HAP-1 (cell line): ENCODE data around the gene UTS2B.
"Not testable (repeated sequence)": the region's sequence is repeated elsewhere in the genome, so short reads cannot be mapped to it uniquely, and the experiment has no call there.

Source experiments
- DNase-seq, 2 experiments: peaks; one replicate each; pipeline ENCODE4 v3.0.0-alpha.2; 2016 to 2020; ENCODE audit warnings: low spot score in 2 of 2
- H3K27me3 ChIP-seq: fragments of 250-450 bp; sonication (Bioruptor Pico); 2 replicates; pipeline ENCODE4 v1.5.1; 2020; ENCODE audit warnings: low read depth, mild to moderate bottlenecking, moderate library complexity
- H3K36me3 ChIP-seq: fragments of 250-450 bp; sonication (Bioruptor Pico); replicated peaks from 2 replicates; pipeline ENCODE4 v1.5.1; 2020; ENCODE audit warnings: mild to moderate bottlenecking
- H3K4me1 ChIP-seq: fragments of 250-450 bp; sonication (Bioruptor Pico); 2 replicates; pipeline ENCODE4 v1.5.1; 2020; ENCODE audit warnings: mild to moderate bottlenecking
- H3K4me3 ChIP-seq: fragments of 250-450 bp; sonication (Bioruptor Pico); 2 replicates; pipeline ENCODE4 v1.5.1; 2020; ENCODE audit warnings: mild to moderate bottlenecking, moderate library complexity
- H3K9me3 ChIP-seq: fragments of 250-450 bp; sonication (Bioruptor Pico); 2 replicates; pipeline ENCODE4 v1.5.1; 2020; ENCODE audit warnings: mild to moderate bottlenecking, moderate library complexity
- in situ Hi-C: fragments of 300-500 bp; cut with MboI; formaldehyde crosslinking; loops from 3 replicates; pipeline ENCODE4 v1.14.3; 2020; ENCODE audit warnings: low sequenced_read_pairs, inconsistent platforms, mixed read lengths

UTS2B gene

GRCh38 chr3:191263850-191264249, 66.5 kb downstream of the UTS2B start:
- peaks cover 51% of the 10 kb centered on the region for H3K4me1 ChIP-seq
- DNase-seq = no peak
- no peaks in the 10 kb centered on the region for H3K27me3 ChIP-seq
- H3K36me3 ChIP-seq = no peaks in the 10 kb centered on the region
- no peaks in the 10 kb centered on the region for H3K9me3 ChIP-seq
- H3K4me3 ChIP-seq = no peak overlapping the region
- in situ Hi-C loops = no loop called here

- DNase-seq = no peak
- Histone ChIP-seq H3K4me3 (no peak overlapping the region), H3K9me3 (no peaks in the 10 kb centered on the region), H3K4me1 (peaks cover 55% of the 10 kb centered on the region), H3K27me3 (no peaks in the 10 kb centered on the region), H3K36me3 (no peaks in the 10 kb centered on the region)
- in situ Hi-C loops = no loop called here
These were observed 67.0 kb downstream of the UTS2B start for GRCh38 chr3:191263365-191263764.

- Histone ChIP-seq H3K4me3 (no peak overlapping the region), H3K9me3 (no peaks in the 10 kb centered on the region), H3K27me3 (no peaks in the 10 kb centered on the region), H3K36me3 (no peaks in the 10 kb centered on the region), H3K4me1 (peaks cover 63% of the 10 kb centered on the region)
- no peak for DNase-seq
- in situ Hi-C loops = no loop called here
These were observed 67.7 kb downstream of the UTS2B start for GRCh38 chr3:191262650-191263049.

- DNase-seq = peak in 1 of 2 experiments; percentile 70
- H3K36me3 ChIP-seq = no peaks in the 10 kb centered on the region
- in situ Hi-C loops = no loop called here
- no peak overlapping the region for H3K4me3 ChIP-seq
- peaks cover 64% of the 10 kb centered on the region for H3K4me1 ChIP-seq
- H3K9me3 ChIP-seq = no peaks in the 10 kb centered on the region
- no peaks in the 10 kb centered on the region for H3K27me3 ChIP-seq
These were observed 69.1 kb downstream of the UTS2B start for GRCh38 chr3:191261304-191261638.

GRCh38 chr3:191260431-191261303, 69.7 kb downstream of the UTS2B start:
- Histone ChIP-seq H3K4me3 (no peak overlapping the region), H3K36me3 (no peaks in the 10 kb centered on the region), H3K27me3 (no peaks in the 10 kb centered on the region), H3K9me3 (no peaks in the 10 kb centered on the region), H3K4me1 (peaks cover 64% of the 10 kb centered on the region)
- peak in 1 of 2 experiments; percentile 51 for DNase-seq
- in situ Hi-C loops = no loop called here

GRCh38 chr3:191259486-191259885, 70.8 kb downstream of the UTS2B start:
- H3K36me3 ChIP-seq = no peaks in the 10 kb centered on the region
- H3K27me3 ChIP-seq = no peaks in the 10 kb centered on the region
- in situ Hi-C loops = no loop called here
- H3K9me3 ChIP-seq = no peaks in the 10 kb centered on the region
- H3K4me3 ChIP-seq = no peak overlapping the region
- no peak for DNase-seq
- peaks cover 61% of the 10 kb centered on the region for H3K4me1 ChIP-seq

- Histone ChIP-seq H3K4me3 (no peak overlapping the region), H3K27me3 (no peaks in the 10 kb centered on the region), H3K4me1 (peaks cover 55% of the 10 kb centered on the region), H3K9me3 (no peaks in the 10 kb centered on the region), H3K36me3 (no peaks in the 10 kb centered on the region)
- DNase-seq = no peak
- in situ Hi-C loops = no loop called here
These were observed 73.0 kb downstream of the UTS2B start for GRCh38 chr3:191257286-191257685.

- Histone ChIP-seq H3K36me3 (no peaks in the 10 kb centered on the region), H3K4me3 (no peak overlapping the region), H3K27me3 (no peaks in the 10 kb centered on the region), H3K4me1 (peaks cover 53% of the 10 kb centered on the region), H3K9me3 (no peaks in the 10 kb centered on the region)
- in situ Hi-C loops = no loop called here
- no peak for DNase-seq
These were observed 73.9 kb downstream of the UTS2B start for GRCh38 chr3:191256405-191256804.

GRCh38 chr3:191255156-191255555, 75.2 kb downstream of the UTS2B start:
- DNase-seq = no peak
- no peaks in the 10 kb centered on the region for H3K27me3 ChIP-seq
- no peak overlapping the region for H3K4me3 ChIP-seq
- in situ Hi-C loops = no loop called here
- H3K36me3 ChIP-seq = no peaks in the 10 kb centered on the region
- no peaks in the 10 kb centered on the region for H3K9me3 ChIP-seq
- H3K4me1 ChIP-seq = peaks cover 40% of the 10 kb centered on the region

GRCh38 chr3:191254098-191254873, 76.0 kb downstream of the UTS2B start:
- Histone ChIP-seq H3K9me3 (no peaks in the 10 kb centered on the region), H3K4me1 (peaks cover 31% of the 10 kb centered on the region)
- in situ Hi-C loops = no loop called here

GRCh38 chr3:191253089-191253799, 77.1 kb downstream of the UTS2B start:
- Histone ChIP-seq H3K9me3 (no peaks in the 10 kb centered on the region), H3K4me3 (no peak overlapping the region), H3K4me1 (peaks cover 22% of the 10 kb centered on the region), H3K27me3 (no peaks in the 10 kb centered on the region), H3K36me3 (no peaks in the 10 kb centered on the region)
- DNase-seq = peak in 1 of 2 experiments; percentile 67
- in situ Hi-C loops = no loop called here

More at GRCh38 chr3:191254098-191254873, 76.0 kb downstream of the UTS2B start:
- no peaks in the 10 kb centered on the region for H3K36me3 ChIP-seq
- no peaks in the 10 kb centered on the region for H3K27me3 ChIP-seq
- no peak overlapping the region for H3K4me3 ChIP-seq
- no peak for DNase-seq

GRCh38 chr3:191246630-191247029, 83.7 kb downstream of the UTS2B start:
- Histone ChIP-seq H3K9me3 (no peaks in the 10 kb centered on the region), H3K4me1 (peaks cover 7% of the 10 kb centered on the region; the same call in 1 of the 2 replicates), H3K27me3 (no peaks in the 10 kb centered on the region), H3K4me3 (no peak overlapping the region), H3K36me3 (no peaks in the 10 kb centered on the region)
- DNase-seq = peak in 1 of 2 experiments; percentile 54
- in situ Hi-C loops = no loop called here

GRCh38 chr3:191246034-191246433, 84.3 kb downstream of the UTS2B start:
- DNase-seq, H3K27me3 ChIP-seq, in situ Hi-C loops, H3K9me3 ChIP-seq, H3K36me3 ChIP-seq, H3K4me3 ChIP-seq, H3K4me1 ChIP-seq: not testable (repeated sequence)
